Measurements from ENCODE around the gene TPRG1L. TPM values are rescaled to one million over a fixed set of nuclear protein-coding genes. Genes with fewer than 3 reads are reported as not detected.

Gene TPRG1L
- total RNA-seq, 4 donors from 2014 or later: 42.6 to 60.3 (median 52.5) TPM

GRCh38 chr1:3606779-3607702 lies 17.8 kb upstream of the TPRG1L start:
- no peak for TF ChIP-seq CTCF (IDR thresholded peaks at IDR 0.05; ENCODE audit: low read depth)

DNA sequence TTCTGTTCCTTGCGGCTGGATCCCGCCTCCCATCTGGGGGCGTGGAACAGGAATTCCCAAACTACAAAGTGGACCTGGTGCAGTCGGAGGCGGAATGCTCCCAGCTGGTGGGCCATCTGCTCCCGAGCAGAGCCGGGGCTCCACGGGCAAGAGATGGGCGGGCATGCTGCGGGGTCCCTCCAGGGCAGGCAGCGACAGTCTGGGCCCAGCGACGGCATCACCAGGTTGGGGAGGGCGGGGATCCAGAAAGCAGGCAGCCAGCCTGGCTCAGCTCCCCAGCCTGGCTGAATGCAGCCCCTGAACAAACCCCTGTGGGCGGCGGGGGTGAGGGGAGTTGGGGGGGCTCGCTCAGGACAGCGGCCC lies 17.1 kb upstream of the TPRG1L start:
- TF ChIP-seq CTCF (IDR thresholded peaks at IDR 0.05; ENCODE audit: low read depth): no peak

DNA sequence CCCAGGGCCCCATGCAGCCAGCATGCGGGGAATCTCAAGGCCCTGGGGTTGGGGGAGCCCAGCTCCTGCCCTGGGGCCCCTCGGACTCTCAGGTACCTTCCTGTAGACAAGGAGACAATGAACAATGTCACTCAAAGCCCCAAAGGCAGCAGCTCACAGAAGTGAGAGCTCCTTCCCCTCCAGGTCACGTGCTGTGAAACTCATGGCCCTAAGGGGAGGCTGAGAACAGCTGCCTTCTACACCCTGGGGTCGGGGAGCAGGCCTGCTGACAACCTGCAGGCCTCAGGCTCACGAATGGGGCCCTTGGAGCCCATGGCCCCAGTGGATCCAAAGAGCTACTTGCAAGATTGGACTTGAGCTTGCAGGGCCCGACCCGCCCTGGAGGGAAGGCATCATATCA lies 16.7 kb upstream of the TPRG1L start:
- no peak for TF ChIP-seq CTCF (IDR thresholded peaks at IDR 0.05; ENCODE audit: low read depth)

DNA sequence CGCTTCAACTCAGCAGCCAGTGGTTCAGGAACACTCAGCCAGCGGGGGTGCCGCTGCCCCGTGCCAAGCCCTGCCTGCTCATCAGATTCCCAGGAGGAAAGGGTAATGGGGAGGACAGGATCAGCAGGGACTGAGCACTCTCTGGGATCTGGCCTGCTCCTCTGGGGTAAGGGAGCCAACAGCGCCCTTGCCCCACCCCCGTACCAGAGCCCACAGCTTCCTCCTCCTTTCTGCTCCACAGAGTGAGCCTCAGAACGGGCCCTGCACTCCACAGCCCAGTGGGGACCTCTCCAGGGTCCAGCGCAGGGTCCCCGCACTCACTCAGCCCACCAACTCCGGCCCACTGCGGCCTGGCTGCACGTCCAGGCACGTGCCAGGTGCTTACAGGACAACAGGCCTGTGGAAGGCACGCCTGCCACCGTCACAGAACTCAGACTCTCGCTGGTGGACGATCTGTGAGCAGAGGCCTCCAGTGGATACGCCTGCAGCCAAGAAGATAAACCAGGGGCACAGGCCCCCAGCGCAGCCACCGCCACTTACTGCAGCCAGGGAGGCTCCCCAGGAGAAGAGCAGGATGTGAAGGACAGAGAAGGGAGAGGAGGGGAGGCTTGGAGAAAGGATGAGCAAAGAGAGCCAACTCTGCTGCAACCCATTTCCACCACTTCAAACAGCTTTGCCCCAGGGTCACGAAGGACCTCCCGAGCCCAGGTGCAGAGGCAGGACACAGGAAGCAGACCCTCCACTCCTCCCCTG lies 15.6 kb upstream of the TPRG1L start:
- TF ChIP-seq CTCF (IDR thresholded peaks at IDR 0.05; ENCODE audit: low read depth): no peak

GRCh38 chr1:3609769-3610526 lies 14.9 kb upstream of the TPRG1L start:
- no peak for TF ChIP-seq CTCF (IDR thresholded peaks at IDR 0.05; ENCODE audit: low read depth)

GRCh38 chr1:3610527-3611169 lies 14.2 kb upstream of the TPRG1L start:
- TF ChIP-seq CTCF (IDR thresholded peaks at IDR 0.05; ENCODE audit: low read depth): no peak

Data from subcutaneous adipose tissue (tissue), 4 donors.